Prostate gland (tissue), 2 donors: ENCODE results near the gene ZNRF2. TPM values are rescaled to one million over a fixed set of nuclear protein-coding genes. Genes with fewer than 3 reads are reported as not detected.

ENCODE experiments used
- DNase-seq: peaks from one replicate; pipeline ENCODE4 v3.0.0-alpha.2; 2019; ENCODE audit warnings: low spot score
- H3K27ac ChIP-seq, 2 donors: fragments of 200-600 bp; sonication (generic); 2 replicates each; pipeline ENCODE4 v1.5.1; 2017 to 2019
- H3K27me3 ChIP-seq: fragments of 200-600 bp; sonication (generic); replicated peaks from 2 replicates; pipeline ENCODE4 v1.5.1; 2019; ENCODE audit not compliant: insufficient read depth
- H3K36me3 ChIP-seq, 2 donors: fragments of 200-600 bp; sonication (generic); 1 replicate in 1 of 2; 2 replicates in 1 of 2; pipeline versions ENCODE4 v1.5.1 to v1.8.1; 2017 to 2019
- H3K4me1 ChIP-seq: fragments of 200-600 bp; sonication (generic); replicated peaks from 2 replicates; pipeline ENCODE4 v1.5.1; 2019
- H3K4me3 ChIP-seq, 2 donors: fragments of 200-600 bp; sonication (generic); 2 replicates each; pipeline ENCODE4 v1.5.1; 2017 to 2019
- H3K9me3 ChIP-seq: fragments of 200-600 bp; sonication (generic); 2 replicates; pipeline ENCODE4 v1.5.1; 2017
- POLR2A ChIP-seq: fragments of 450-650 bp; IDR thresholded peaks from one replicate; pipeline ENCODE4 v1.6.1; 2016; ENCODE audit warnings: antibody characterized with exemption, mild to moderate bottlenecking
- POLR2AphosphoS5 ChIP-seq: sonication (generic); formaldehyde crosslinking; IDR thresholded peaks from one replicate; pipeline ENCODE4 v1.6.1; 2017; ENCODE audit warnings: antibody characterized with exemption
- WGBS: methylation state at CpG from one replicate; pipeline ENCODE4 v1.1.5; 2018; 5-methylcytosine and 5-hydroxymethylcytosine counted together
- intact Hi-C: fragments of 100-400 bp; cut with DNase I; formaldehyde crosslinking; loops from one replicate; pipeline ENCODE4 v1.14.2; 2022
- total RNA-seq, 2 donors: library from RNA; depleted of rRNA; stranded (reverse); fragments of >200 nt; gene quantifications; one replicate each; pipeline ENCODE4 v1.1.0, GENCODE V29; 2016
- TF ChIP-seq, protein P1 (sequence below), 4 experiments: fragments of 200-600 bp in 2 of 4; fragments of 450-650 bp in 2 of 4; sonication (generic) in 2 of 4; IDR thresholded peaks; 1 replicate in 3 of 4; 2 replicates in 1 of 4; pipeline ENCODE4 v1.5.1; 2016 to 2019; ENCODE audit warnings: antibody characterized with exemption in 4 of 4, mild to moderate bottlenecking in 2 of 4, moderate library complexity in 2 of 4

The ZNRF2 gene
- total RNA-seq, 2 donors from 2014 or later: 23.0 to 35.2 TPM

DNA sequence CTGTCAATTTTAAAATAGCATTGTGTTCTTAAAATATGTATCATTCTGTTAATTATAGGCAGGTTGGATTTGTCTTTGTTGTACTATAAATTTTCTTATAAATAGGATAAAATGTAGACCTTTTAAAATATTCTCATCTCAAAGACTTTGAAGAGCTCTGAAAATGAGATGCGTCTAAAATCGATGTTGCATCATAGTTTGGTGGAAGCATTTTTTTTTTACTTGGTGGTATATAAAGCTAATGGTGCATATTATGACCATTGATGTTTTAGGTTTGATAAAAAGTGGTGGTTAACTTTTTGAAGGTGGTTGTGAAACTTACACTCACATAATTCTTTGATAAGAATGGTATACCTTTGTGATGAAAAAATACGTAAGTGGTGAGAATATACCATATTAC, 69.1 kb downstream of the ZNRF2 start:
- Histone ChIP-seq H3K9me3 (no peaks in the 10 kb centered on the region), H3K27ac (no peak overlapping the region), H3K4me1 (no peaks in the 10 kb centered on the region), H3K27me3 (no peaks in the 10 kb centered on the region), H3K4me3 (no peak overlapping the region), H3K36me3 (no peaks in the 10 kb centered on the region)
- no peak for DNase-seq
- intact Hi-C loops: no loop called here
- 93% methylated on average over 3 of the region's 3 CpGs for WGBS
- TF ChIP-seq, protein P1, sequence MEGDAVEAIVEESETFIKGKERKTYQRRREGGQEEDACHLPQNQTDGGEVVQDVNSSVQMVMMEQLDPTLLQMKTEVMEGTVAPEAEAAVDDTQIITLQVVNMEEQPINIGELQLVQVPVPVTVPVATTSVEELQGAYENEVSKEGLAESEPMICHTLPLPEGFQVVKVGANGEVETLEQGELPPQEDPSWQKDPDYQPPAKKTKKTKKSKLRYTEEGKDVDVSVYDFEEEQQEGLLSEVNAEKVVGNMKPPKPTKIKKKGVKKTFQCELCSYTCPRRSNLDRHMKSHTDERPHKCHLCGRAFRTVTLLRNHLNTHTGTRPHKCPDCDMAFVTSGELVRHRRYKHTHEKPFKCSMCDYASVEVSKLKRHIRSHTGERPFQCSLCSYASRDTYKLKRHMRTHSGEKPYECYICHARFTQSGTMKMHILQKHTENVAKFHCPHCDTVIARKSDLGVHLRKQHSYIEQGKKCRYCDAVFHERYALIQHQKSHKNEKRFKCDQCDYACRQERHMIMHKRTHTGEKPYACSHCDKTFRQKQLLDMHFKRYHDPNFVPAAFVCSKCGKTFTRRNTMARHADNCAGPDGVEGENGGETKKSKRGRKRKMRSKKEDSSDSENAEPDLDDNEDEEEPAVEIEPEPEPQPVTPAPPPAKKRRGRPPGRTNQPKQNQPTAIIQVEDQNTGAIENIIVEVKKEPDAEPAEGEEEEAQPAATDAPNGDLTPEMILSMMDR (IDR thresholded peaks at IDR 0.05): no peak
- TF ChIP-seq POLR2A (no peak), POLR2AphosphoS5 (no peak)

DNA sequence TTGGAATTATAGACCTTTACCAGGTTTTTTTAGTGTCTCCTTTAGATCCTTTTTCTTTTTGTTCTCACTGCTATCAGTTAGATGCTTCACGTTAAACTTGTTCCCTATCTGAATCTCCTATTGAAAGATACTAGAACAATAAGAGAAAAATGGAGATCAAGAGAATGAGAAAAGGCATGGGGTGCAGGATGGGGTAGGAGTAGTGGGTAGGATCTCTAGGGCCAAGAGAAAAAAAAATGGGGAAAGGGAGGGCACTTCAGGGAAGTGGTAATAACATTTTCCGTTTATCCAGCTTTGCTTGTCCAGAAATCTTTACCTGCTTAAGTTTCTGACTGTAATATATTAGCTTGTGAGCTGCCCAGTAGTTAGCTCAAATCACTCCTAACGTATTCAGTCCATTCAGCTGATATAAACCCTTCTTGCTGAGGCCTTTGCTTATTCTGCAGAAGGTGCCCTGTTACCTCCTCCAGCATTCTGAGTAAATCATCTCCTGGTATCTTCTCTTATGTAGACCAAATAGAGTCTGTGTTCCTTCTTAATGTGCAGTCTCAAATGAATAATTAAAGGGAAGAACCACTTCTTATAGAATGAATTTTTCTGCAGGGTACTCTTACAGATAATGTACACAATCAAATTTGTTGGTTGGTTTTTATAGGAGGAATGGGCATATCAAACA, 69.7 kb downstream of the ZNRF2 start:
- H3K4me1 ChIP-seq: no peaks in the 10 kb centered on the region
- H3K9me3 ChIP-seq: no peaks in the 10 kb centered on the region
- no peak overlapping the region for H3K27ac ChIP-seq
- no peak for DNase-seq
- TF ChIP-seq POLR2A: no peak
- no peak for TF ChIP-seq POLR2AphosphoS5
- TF ChIP-seq, protein P1 (IDR thresholded peaks at IDR 0.05): no peak
- H3K27me3 ChIP-seq: no peaks in the 10 kb centered on the region
- WGBS: 94% methylated on average over 3 of the region's 3 CpGs
- H3K36me3 ChIP-seq: no peaks in the 10 kb centered on the region
- no peak overlapping the region for H3K4me3 ChIP-seq
- intact Hi-C loops: no loop called here

DNA sequence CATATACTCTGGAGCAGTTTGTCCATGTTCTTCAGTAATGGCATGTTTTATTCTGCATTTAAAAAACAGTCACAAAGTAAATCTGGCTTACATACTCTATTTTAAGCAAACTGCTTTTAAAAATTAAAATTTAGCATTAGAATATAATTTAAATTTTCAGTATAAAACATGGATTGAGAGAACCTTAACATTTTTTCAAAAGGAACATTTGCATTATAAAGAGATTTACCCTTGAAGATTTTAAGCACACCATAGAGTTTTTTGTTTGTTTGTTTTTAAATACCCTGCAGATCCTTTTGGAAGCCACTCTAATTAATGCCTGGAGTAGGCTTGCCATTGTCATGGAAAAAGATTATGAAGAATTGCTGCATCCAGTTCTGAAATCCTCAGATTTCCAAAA, 70.4 kb downstream of the ZNRF2 start:
- Histone ChIP-seq H3K27me3 (no peaks in the 10 kb centered on the region), H3K9me3 (no peaks in the 10 kb centered on the region), H3K4me3 (no peak overlapping the region), H3K4me1 (no peaks in the 10 kb centered on the region), H3K27ac (no peak overlapping the region), H3K36me3 (no peaks in the 10 kb centered on the region)
- no peak for TF ChIP-seq POLR2A
- TF ChIP-seq POLR2AphosphoS5: no peak
- TF ChIP-seq, protein P1 (IDR thresholded peaks at IDR 0.05): no peak
- intact Hi-C loops: no loop called here
- DNase-seq: no peak

DNA sequence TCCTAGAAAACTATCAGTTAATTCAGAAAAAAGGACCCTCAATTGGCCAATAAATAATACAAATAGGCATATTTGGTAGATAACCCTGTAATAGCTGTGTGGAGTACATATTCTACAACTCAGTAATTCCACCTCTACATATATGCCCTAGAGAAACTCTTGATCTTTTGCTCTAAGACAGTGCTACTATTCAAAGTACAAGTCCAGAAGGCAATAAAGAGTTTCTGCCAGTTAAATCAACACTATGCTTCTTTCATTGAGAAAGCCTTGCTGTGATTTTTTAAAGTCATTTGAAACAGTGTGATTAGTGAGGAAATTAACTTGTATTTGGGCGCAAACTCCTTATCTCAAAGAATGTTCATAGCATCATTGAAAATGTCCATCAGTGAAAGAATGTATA, 75.6 kb downstream of the ZNRF2 start:
- intact Hi-C loops: no loop called here
- H3K27ac ChIP-seq: no peak overlapping the region
- TF ChIP-seq POLR2AphosphoS5 (no peak), POLR2A (no peak)
- TF ChIP-seq, protein P1 (IDR thresholded peaks at IDR 0.05): no peak
- no peaks in the 10 kb centered on the region for H3K9me3 ChIP-seq
- no peaks in the 10 kb centered on the region for H3K4me1 ChIP-seq
- no peak for DNase-seq
- H3K27me3 ChIP-seq: no peaks in the 10 kb centered on the region
- H3K36me3 ChIP-seq: no peaks in the 10 kb centered on the region
- 90% methylated on average over 1 of the region's 1 CpG for WGBS
- no peak overlapping the region for H3K4me3 ChIP-seq
